HFFc6 (cell line): Measurements from ENCODE around the gene VCP. TPM values are rescaled to one million over a fixed set of nuclear protein-coding genes. Genes with fewer than 3 reads are reported as not detected.

Source experiments
- DNase-seq: peaks from one replicate; pipeline ENCODE4 v3.0.0-alpha.2; 2018
- H3K27ac Mint-ChIP-seq: 2 replicates; pipeline ENCODE4 v1.8.0; 2020; ENCODE audit warnings: mild to moderate bottlenecking, mixed read lengths
- H3K27me3 Mint-ChIP-seq: 2 replicates; pipeline ENCODE4 v1.8.0; 2021; ENCODE audit warnings: mild to moderate bottlenecking, moderate library complexity, mixed read lengths; ENCODE audit not compliant: insufficient read depth
- H3K36me3 Mint-ChIP-seq: 2 replicates; pipeline ENCODE4 v1.8.0; 2021; ENCODE audit warnings: low read depth, mixed read lengths
- H3K4me1 Mint-ChIP-seq: 2 replicates; pipeline ENCODE4 v1.8.0; 2020; ENCODE audit warnings: low read depth, mixed read lengths
- H3K4me3 Mint-ChIP-seq: 2 replicates; pipeline ENCODE4 v1.8.0; 2020; ENCODE audit warnings: mild to moderate bottlenecking, moderate library complexity, mixed read lengths
- H3K9me3 Mint-ChIP-seq: 2 replicates; pipeline ENCODE4 v1.8.0; 2020; ENCODE audit warnings: mild to moderate bottlenecking, mixed read lengths
- total RNA-seq, 6 experiments: library from RNA; stranded (reverse); fragmentation: NEBNext Ultra II Directional; extraction: Animal tissue kit (Norgen Biotek cat#: 25700); gene quantifications; 2 replicates in 1 of 6; 3 replicates in 5 of 6; pipeline ENCODE4 v1.2.3, GENCODE V29; 2021
- TF ChIP-seq, protein P1 (sequence below): fragments of 200-600 bp; sonication (generic); IDR thresholded peaks from 2 replicates; pipeline ENCODE4 v1.5.0; 2021; ENCODE audit warnings: antibody characterized with exemption, mild to moderate bottlenecking

Gene VCP
- total RNA-seq, 6 experiments from 2014 or later: 324 to 457 (median 374) TPM

- Mint-ChIP-seq H3K27me3 (peaks cover 7% of the 10 kb centered on the region; the same call in 1 of the 2 replicates), H3K27ac (peak overlapping the region; percentile 97), H3K36me3 (peaks cover 14% of the 10 kb centered on the region), H3K4me1 (peaks cover 53% of the 10 kb centered on the region), H3K9me3 (no peaks in the 10 kb centered on the region), H3K4me3 (peak overlapping the region; percentile 89)
- TF ChIP-seq, protein P1, sequence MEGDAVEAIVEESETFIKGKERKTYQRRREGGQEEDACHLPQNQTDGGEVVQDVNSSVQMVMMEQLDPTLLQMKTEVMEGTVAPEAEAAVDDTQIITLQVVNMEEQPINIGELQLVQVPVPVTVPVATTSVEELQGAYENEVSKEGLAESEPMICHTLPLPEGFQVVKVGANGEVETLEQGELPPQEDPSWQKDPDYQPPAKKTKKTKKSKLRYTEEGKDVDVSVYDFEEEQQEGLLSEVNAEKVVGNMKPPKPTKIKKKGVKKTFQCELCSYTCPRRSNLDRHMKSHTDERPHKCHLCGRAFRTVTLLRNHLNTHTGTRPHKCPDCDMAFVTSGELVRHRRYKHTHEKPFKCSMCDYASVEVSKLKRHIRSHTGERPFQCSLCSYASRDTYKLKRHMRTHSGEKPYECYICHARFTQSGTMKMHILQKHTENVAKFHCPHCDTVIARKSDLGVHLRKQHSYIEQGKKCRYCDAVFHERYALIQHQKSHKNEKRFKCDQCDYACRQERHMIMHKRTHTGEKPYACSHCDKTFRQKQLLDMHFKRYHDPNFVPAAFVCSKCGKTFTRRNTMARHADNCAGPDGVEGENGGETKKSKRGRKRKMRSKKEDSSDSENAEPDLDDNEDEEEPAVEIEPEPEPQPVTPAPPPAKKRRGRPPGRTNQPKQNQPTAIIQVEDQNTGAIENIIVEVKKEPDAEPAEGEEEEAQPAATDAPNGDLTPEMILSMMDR: no peak
- DNase-seq: peak; percentile 52
Measured at GRCh38 chr9:35110327-35110761, 37.9 kb upstream of the VCP start.

DNA sequence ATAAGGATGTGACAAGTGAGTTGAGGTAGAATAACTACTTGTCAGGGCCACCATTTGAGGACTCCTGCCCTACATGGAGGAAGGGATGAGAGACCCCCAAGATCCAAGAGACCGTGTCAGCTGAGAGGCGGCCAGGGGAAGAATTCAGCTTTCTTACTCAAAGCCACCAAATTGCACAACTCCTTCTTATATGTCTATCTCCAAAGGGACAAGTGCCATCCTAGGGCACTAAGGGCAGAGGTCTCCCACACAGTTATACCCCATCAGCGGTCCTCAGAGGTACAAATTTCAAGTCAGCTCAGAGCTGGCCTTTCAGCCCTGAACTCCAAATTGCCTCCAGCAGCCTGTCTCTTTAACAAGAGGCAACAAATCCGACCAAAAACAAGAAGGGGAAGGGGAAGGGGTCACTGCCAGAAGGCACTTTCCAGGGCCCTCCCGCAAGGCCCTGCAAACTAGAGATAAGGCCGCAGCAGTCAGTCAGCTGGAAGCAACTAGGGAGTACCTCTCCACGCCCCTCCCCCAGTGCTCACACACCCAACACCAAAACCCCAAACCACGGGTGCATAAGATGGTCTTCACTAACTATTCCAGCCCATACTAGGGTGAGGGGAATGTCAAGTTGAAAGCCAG lies 36.6 kb upstream of the VCP start:
- no peak for DNase-seq
- H3K36me3 Mint-ChIP-seq: peaks cover 14% of the 10 kb centered on the region
- H3K9me3 Mint-ChIP-seq: no peaks in the 10 kb centered on the region
- peak overlapping the region; percentile 89; the same call in 1 of the 2 replicates for H3K4me3 Mint-ChIP-seq
- peaks cover 7% of the 10 kb centered on the region; the same call in 1 of the 2 replicates for H3K27me3 Mint-ChIP-seq
- TF ChIP-seq, protein P1: no peak
- peaks cover 50% of the 10 kb centered on the region for H3K4me1 Mint-ChIP-seq
- H3K27ac Mint-ChIP-seq: peak overlapping the region; percentile 97

DNA sequence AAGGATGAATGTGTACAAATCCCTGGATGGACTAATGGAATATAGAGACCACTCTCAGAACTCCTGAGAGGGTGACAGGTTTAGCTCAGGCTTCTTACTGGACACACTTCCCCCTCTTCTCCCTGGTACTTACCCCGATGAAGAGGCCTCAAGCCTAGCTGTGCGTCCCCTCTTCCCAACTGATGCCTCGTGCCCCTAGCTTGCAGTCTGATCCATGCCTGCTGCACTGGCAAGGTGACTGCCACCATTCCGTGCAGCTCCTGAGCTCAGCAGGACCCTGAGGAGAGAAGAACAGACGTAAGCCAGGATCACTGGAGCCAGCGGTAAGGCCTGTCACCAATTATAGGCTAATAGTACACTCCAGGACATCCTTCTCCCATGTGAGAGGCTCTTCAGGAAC lies 36.0 kb upstream of the VCP start:
- H3K9me3 Mint-ChIP-seq: no peaks in the 10 kb centered on the region
- H3K4me1 Mint-ChIP-seq: peaks cover 50% of the 10 kb centered on the region
- peak overlapping the region; percentile 25; the same call in 1 of the 2 replicates for H3K27ac Mint-ChIP-seq
- H3K36me3 Mint-ChIP-seq: peaks cover 9% of the 10 kb centered on the region
- no peak for DNase-seq
- TF ChIP-seq, protein P1: no peak
- no peak overlapping the region for H3K4me3 Mint-ChIP-seq
- H3K27me3 Mint-ChIP-seq: peaks cover 7% of the 10 kb centered on the region

GRCh38 chr9:35107297-35108290 lies 35.2 kb upstream of the VCP start:
- H3K27me3 Mint-ChIP-seq: peaks cover 10% of the 10 kb centered on the region
- peaks cover 8% of the 10 kb centered on the region; the same call in 1 of the 2 replicates for H3K36me3 Mint-ChIP-seq
- DNase-seq: no peak
- no peak overlapping the region for H3K27ac Mint-ChIP-seq
- peaks cover 50% of the 10 kb centered on the region for H3K4me1 Mint-ChIP-seq
- H3K9me3 Mint-ChIP-seq: no peaks in the 10 kb centered on the region
- H3K4me3 Mint-ChIP-seq: no peak overlapping the region
- TF ChIP-seq, protein P1: no peak

DNA sequence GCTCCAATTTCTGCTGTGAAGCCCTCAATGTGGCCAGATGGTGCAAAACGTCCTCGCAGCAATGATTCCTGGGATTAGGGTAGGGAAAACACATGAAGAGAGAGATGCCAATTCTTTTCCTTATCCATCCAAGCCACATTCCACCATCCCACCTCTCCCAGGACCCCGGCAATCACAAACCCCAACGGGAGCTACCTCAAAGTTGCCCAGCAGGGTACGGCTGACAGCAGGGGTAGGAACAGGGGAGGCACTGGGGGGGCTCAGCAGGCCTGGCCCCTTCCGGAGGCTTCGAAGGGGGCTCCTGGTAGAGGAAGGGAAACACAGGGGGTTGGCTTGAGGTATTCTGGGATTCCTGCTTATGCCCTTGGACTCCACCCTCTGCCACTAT lies 33.9 kb upstream of the VCP start:
- Mint-ChIP-seq H3K36me3 (peaks cover 8% of the 10 kb centered on the region; the same call in 1 of the 2 replicates), H3K27ac (peak overlapping the region; percentile 26; the same call in 1 of the 2 replicates), H3K9me3 (no peaks in the 10 kb centered on the region), H3K27me3 (peaks cover 8% of the 10 kb centered on the region), H3K4me1 (peaks cover 51% of the 10 kb centered on the region), H3K4me3 (no peak overlapping the region)
- DNase-seq: no peak
- TF ChIP-seq, protein P1: no peak
